NB4 (cell line): ENCODE data around the gene ISYNA1.

ENCODE experiments used
- CTCF ChIP-seq: IDR thresholded peaks from one replicate; pipeline ENCODE4 v1.5.1; 2012; ENCODE audit warnings: low read depth, low read length
- MAX ChIP-seq: IDR thresholded peaks from 2 replicates; pipeline ENCODE4 v1.6.1; 2011; ENCODE audit warnings: low read depth, low read length
- POLR2A ChIP-seq: IDR thresholded peaks from 2 replicates; pipeline ENCODE4 v1.6.1; 2011; ENCODE audit warnings: mild to moderate bottlenecking; ENCODE audit not compliant: insufficient read length; ENCODE audit errors: extremely low read depth

GRCh38 chr19:18425515-18426415 is 12.2 kb downstream of the ISYNA1 start:
- TF ChIP-seq CTCF (no peak), POLR2A (no peak), MAX (no peak)
